Glutamatergic neuron (in vitro differentiated cells): ENCODE data around the gene USP30. TPM values are rescaled to one million over a fixed set of nuclear protein-coding genes. Genes with fewer than 3 reads are reported as not detected.

Source experiments
- DNase-seq: peaks from one replicate; pipeline ENCODE4 v3.0.0; 2022
- H3K27ac Mint-ChIP-seq: one replicate; pipeline ENCODE4 v1.8.0; 2020; ENCODE audit warnings: mild to moderate bottlenecking, mixed read lengths, inconsistent platforms; ENCODE audit not compliant: unreplicated experiment
- H3K27me3 Mint-ChIP-seq: one replicate; pipeline ENCODE4 v1.8.0; 2020; ENCODE audit warnings: mild to moderate bottlenecking, moderate library complexity, mixed read lengths, inconsistent platforms; ENCODE audit not compliant: unreplicated experiment
- H3K36me3 Mint-ChIP-seq: one replicate; pipeline ENCODE4 v1.8.0; 2020; ENCODE audit warnings: mild to moderate bottlenecking, mixed read lengths, inconsistent platforms; ENCODE audit not compliant: unreplicated experiment
- H3K4me1 Mint-ChIP-seq: one replicate; pipeline ENCODE4 v1.8.0; 2020; ENCODE audit warnings: mild to moderate bottlenecking, low read depth, mixed read lengths, inconsistent platforms; ENCODE audit not compliant: unreplicated experiment
- H3K4me3 Mint-ChIP-seq: one replicate; pipeline ENCODE4 v1.8.0; 2020; ENCODE audit warnings: mild to moderate bottlenecking, mixed read lengths, inconsistent platforms; ENCODE audit not compliant: unreplicated experiment
- H3K9me3 Mint-ChIP-seq: one replicate; pipeline ENCODE4 v1.8.0; 2020; ENCODE audit warnings: mild to moderate bottlenecking, moderate library complexity, mixed read lengths, inconsistent platforms; ENCODE audit not compliant: unreplicated experiment
- CTCF ChIP-seq: fragments of 200-600 bp; sonication (generic); IDR thresholded peaks from one replicate; pipeline ENCODE4 v1.5.0; 2021; ENCODE audit not compliant: partially characterized antibody, unreplicated experiment
- total RNA-seq: library from RNA; stranded (reverse); fragmentation: NEBNext Ultra II Directional; extraction: Animal tissue kit (Norgen Biotek cat#: 25700); gene quantifications from one replicate; pipeline ENCODE4 v1.2.1, GENCODE V29; 2021; ENCODE audit not compliant: unreplicated experiment

The USP30 gene
- total RNA-seq, 1 donor from 2014 or later, result 14.4 TPM

DNA sequence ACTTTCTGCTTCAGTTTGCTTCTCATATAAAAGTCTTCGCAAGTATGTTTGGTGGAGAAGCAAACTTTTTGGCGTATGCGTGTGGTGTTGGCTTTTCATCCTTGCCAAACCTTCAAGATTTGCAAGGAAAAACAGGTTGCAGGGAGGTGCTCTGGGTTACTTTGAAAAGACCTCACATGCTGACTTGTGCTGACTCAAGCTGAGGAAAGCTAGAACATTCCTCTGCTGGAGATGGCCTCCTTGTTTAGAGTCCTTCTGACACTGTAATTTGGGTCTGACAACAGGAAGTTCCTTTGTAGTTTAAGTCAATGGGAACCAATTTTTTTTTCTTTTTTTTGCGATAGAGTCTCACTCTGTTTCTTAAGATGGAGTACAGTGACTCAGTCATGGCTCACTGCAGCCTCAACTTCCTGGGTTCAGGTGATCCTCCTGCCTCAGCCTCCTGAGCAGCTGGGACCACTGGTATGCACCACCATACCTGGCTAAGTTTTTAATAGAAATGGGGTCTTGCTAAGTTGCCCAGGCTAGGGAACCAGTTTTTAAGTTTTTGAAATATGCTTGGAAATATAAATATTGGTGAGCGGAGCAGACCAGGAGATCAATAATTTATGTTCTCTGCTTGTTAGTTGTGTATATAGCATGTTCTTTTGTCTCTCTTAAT, 61.4 kb downstream of the USP30 start:
- H3K4me1 Mint-ChIP-seq, result peaks cover 14% of the 10 kb centered on the region
- no peak overlapping the region for H3K4me3 Mint-ChIP-seq
- H3K27me3 Mint-ChIP-seq, result peaks cover 3% of the 10 kb centered on the region
- no peak overlapping the region for H3K27ac Mint-ChIP-seq
- H3K36me3 Mint-ChIP-seq, result no peaks in the 10 kb centered on the region
- DNase-seq, result no peak
- H3K9me3 Mint-ChIP-seq, result peaks cover 2% of the 10 kb centered on the region
- no peak for TF ChIP-seq CTCF

- H3K36me3 Mint-ChIP-seq, result no peaks in the 10 kb centered on the region
- H3K4me3 Mint-ChIP-seq, result no peak overlapping the region
- no peak overlapping the region for H3K27ac Mint-ChIP-seq
- H3K27me3 Mint-ChIP-seq, result peaks cover 3% of the 10 kb centered on the region
- peaks cover 14% of the 10 kb centered on the region for H3K4me1 Mint-ChIP-seq
- H3K9me3 Mint-ChIP-seq, result peaks cover 2% of the 10 kb centered on the region
- no peak for TF ChIP-seq CTCF
- no peak for DNase-seq
These were observed 62.3 kb downstream of the USP30 start for GRCh38 chr12:109114644-109115043.

DNA sequence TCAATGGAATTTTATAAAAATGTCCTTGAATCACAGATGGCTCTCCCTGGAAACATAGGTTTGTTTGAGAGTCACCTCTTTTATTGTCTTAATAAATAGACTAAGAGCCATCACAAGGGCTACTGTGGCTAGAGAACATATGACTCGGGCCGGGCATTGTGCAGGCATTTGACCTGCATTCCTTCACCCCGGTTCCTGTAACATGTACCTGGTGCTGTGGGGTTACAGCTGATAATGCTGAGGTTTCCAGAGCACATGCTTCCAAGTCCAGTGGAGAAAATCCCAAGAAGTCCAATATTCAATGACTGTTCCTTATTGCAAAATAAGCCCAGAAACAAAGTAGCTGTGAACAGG, 63.0 kb downstream of the USP30 start:
- no peak for DNase-seq
- Mint-ChIP-seq H3K36me3 (no peaks in the 10 kb centered on the region), H3K27me3 (peaks cover 3% of the 10 kb centered on the region), H3K9me3 (peaks cover 2% of the 10 kb centered on the region), H3K4me3 (no peak overlapping the region), H3K4me1 (peaks cover 12% of the 10 kb centered on the region), H3K27ac (no peak overlapping the region)
- TF ChIP-seq CTCF, result no peak

DNA sequence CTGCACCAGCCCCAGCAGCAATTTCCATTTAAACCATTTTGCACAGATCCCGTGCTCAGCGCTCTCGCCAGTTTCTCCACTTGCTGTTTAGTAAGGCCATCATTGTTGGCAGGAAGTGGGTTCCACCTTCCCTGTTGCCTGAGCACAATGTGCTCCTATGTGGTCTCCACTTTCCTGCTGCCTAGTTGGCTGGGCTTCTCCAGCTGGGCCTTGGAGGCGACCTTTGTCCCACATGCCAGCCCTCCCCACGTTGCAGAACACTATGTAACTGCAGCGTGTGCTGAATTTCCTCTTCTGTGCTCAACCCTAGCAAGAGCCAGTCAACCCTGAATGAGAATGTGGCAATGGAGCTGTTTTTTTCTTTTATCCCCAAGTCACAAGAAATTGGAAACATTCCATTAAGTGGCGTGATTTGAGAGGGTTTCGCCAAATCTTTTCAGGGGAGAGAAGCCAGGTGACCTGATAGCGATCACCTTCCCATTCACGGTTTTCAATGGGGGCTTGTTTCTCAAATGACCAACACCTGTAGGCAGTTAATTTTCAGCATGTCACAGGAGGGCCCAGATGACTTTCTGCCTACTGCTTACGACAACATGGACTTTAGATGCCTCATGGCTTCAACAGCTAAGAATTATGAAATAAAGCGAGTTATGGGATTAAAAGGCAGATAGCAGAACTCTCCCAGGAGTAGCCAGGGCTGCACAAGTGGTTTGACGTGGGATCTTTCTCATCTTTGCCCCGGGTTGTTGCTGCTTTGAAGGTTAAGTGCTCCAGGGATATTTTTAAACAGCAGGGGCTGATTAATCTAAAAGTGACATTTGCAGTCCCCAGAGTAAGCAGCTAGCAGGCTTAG, 63.6 kb downstream of the USP30 start, which contains the start of gene ACACB:
ACACB (plus strand) TSS at position 830 of the 853 bp plus-strand sequence. CDS start 22,819 bp downstream, outside the sequence.
- Mint-ChIP-seq H3K9me3 (peaks cover 2% of the 10 kb centered on the region), H3K4me3 (no peak within 1 kb of the TSS), H3K36me3 (no peaks in the 10 kb centered on the region), H3K27ac (no peak within 1 kb of the TSS), H3K27me3 (peaks cover 3% of the 10 kb centered on the region), H3K4me1 (peaks cover 7% of the 10 kb centered on the region)
- no peak for TF ChIP-seq CTCF
- DNase-seq, result no peak

- Mint-ChIP-seq H3K36me3 (no peaks in the 10 kb centered on the region), H3K9me3 (peaks cover 2% of the 10 kb centered on the region), H3K4me1 (peaks cover 7% of the 10 kb centered on the region), H3K4me3 (no peak overlapping the region), H3K27me3 (peaks cover 3% of the 10 kb centered on the region), H3K27ac (no peak overlapping the region)
- no peak for TF ChIP-seq CTCF
- DNase-seq, result no peak
These were observed 64.2 kb downstream of the USP30 start for GRCh38 chr12:109116611-109116949.
